ENCODE measurements around the gene NPAS2.

DNA sequence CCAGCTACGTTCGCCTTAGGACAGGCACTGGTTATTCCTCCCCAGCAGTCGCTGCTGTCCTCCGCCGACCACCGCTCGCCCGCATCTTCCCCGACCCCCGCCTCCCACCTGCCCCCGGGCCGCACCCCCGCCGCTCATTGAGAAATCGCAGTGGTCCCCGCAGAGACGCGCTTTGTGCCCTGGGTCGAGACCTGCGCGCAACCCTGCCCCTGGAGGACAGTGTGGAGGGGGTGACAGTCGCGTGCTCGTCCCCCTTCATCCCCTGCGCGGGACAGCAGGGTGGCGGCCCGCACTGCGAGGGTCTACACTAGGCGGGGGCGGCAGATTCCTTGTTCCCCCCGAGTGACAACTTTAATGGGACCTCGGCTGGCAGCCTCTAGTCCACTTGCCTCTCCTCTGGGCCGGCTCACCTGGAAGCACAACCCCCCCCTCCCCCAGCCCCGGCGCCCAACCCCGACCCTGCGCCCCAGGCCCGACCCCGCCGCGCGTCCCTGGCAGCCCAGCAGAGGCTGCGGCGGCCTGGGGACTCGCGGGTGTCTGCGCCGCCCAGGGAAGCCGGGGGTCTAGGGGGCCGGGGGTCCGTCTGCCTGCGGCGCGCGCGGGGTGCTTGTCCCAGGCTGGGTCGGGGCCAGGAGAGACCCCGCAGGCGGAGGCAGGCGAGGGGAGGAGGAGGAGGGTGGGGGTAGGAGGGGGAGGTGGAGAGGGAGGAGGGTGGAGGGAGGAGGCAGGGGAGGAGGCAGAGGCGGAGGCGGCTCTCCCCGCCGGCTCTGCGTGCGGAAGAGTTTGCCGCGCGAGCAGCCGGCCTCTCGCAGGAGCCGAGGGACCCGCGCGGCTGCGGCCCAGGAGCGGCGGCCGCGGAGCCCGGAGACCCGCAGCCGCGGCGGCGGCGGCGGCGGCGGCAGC is at the start of gene NPAS2:
- TF ChIP-seq JUND (IDR thresholded peaks at IDR 0.05) (no peak), YY1 (IDR thresholded peaks at IDR 0.05; ENCODE audit: extremely low read depth, insufficient replicate concordance, low read depth, low read length) (no peak), POLR2A (IDR thresholded peaks at IDR 0.05; ENCODE audit: borderline replicate concordance, extremely low read depth, insufficient read depth, insufficient read length) (peak; percentile 21), EZH2 (IDR thresholded peaks at IDR 0.05) (no peak), POLR2AphosphoS5 (IDR thresholded peaks at IDR 0.05; ENCODE audit: low read depth, low read length) (peak; percentile 42), EZH2phosphoT487 (IDR thresholded peaks at IDR 0.05; ENCODE audit: borderline replicate concordance) (no peak), ELF1 (IDR thresholded peaks at IDR 0.05; ENCODE audit: borderline replicate concordance, low read depth) (no peak), SP1 (IDR thresholded peaks at IDR 0.05; ENCODE audit: low read depth) (no peak), RAD21 (IDR thresholded peaks at IDR 0.05; ENCODE audit: low read depth) (no peak), EGR1 (IDR thresholded peaks at IDR 0.05; ENCODE audit: low read depth) (no peak)
- TF ChIP-seq, protein P1, sequence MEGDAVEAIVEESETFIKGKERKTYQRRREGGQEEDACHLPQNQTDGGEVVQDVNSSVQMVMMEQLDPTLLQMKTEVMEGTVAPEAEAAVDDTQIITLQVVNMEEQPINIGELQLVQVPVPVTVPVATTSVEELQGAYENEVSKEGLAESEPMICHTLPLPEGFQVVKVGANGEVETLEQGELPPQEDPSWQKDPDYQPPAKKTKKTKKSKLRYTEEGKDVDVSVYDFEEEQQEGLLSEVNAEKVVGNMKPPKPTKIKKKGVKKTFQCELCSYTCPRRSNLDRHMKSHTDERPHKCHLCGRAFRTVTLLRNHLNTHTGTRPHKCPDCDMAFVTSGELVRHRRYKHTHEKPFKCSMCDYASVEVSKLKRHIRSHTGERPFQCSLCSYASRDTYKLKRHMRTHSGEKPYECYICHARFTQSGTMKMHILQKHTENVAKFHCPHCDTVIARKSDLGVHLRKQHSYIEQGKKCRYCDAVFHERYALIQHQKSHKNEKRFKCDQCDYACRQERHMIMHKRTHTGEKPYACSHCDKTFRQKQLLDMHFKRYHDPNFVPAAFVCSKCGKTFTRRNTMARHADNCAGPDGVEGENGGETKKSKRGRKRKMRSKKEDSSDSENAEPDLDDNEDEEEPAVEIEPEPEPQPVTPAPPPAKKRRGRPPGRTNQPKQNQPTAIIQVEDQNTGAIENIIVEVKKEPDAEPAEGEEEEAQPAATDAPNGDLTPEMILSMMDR (IDR thresholded peaks at IDR 0.05 in 2 of 3, conservative IDR thresholded peaks at IDR 0.05 in 1 of 3; ENCODE audit: borderline replicate concordance in 1 of 3, insufficient read depth in 1 of 3, low read depth in 2 of 3, low read length in 2 of 3), result no peak
- TF ChIP-seq, protein P2, sequence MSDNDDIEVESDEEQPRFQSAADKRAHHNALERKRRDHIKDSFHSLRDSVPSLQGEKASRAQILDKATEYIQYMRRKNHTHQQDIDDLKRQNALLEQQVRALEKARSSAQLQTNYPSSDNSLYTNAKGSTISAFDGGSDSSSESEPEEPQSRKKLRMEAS (IDR thresholded peaks at IDR 0.05), result no peak

Measured in HCT116 (cell line).